ENCODE measurements around the gene FER. TPM values are rescaled to one million over a fixed set of nuclear protein-coding genes. Genes with fewer than 3 reads are reported as not detected.

Gene FER
- polyA plus RNA-seq, 1 of the 3 experiments (the other 2 are of a cell fraction) = 1.8 TPM

DNA sequence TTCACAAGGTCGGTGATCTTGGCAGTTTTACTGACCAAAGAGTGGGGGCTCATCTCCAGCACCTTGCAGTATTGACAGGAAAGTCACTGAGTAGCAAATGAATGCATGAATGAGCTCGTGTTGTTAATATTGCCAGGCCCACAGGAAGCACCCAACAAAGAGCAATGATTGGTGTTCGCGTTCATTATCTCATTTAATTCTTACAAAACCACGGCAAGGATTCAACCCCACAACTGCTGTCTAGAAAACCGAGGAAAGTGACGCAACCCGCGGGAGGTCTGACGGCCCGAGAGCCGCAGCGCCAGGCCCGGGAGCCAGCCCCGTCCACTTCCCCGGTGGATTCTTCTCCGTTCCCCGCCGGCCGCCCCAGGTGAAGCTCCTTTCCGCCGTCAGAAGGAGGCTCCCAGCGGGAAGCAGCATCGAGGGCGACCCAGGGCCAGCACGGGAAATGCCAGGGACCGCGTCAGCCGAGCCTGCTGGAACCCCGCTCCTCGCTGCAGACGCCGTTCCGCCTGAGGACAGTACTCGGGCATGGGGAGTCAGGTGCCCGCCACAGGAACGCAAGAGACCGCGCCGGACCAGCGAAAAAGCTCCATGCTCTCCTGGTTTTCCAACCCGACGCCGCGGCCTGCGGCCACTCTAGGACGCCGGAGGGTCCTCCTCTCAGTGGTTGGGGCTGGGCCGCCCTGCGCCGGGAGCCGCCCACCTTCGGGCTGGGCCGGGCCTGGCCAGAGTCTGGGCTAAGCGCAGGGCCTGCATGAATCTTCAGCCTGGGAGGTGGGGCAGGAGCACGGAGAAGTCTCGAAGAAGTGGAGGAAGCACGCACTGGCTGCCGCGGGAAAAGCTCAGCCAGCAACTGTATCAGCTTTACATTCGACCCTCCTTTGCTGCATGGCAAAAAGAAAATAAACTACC lies 19.8 kb upstream of the FER start (continued):
- TF ChIP-seq, protein P1, sequence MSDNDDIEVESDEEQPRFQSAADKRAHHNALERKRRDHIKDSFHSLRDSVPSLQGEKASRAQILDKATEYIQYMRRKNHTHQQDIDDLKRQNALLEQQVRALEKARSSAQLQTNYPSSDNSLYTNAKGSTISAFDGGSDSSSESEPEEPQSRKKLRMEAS (IDR thresholded peaks at IDR 0.05; ENCODE audit: low read depth) = peak; percentile 95
- TF ChIP-seq, protein P2, sequence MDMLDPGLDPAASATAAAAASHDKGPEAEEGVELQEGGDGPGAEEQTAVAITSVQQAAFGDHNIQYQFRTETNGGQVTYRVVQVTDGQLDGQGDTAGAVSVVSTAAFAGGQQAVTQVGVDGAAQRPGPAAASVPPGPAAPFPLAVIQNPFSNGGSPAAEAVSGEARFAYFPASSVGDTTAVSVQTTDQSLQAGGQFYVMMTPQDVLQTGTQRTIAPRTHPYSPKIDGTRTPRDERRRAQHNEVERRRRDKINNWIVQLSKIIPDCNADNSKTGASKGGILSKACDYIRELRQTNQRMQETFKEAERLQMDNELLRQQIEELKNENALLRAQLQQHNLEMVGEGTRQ (IDR thresholded peaks at IDR 0.05; ENCODE audit: borderline replicate concordance, low read depth, low read length) = no peak
- peak; percentile 33; the same call in 1 of the 2 replicates for TF ChIP-seq RCOR1 (IDR thresholded peaks at IDR 0.05; ENCODE audit: low read length)
- peak; percentile 66; the same call in 1 of the 2 replicates for TF ChIP-seq YY1 (IDR thresholded peaks at IDR 0.05; ENCODE audit: low read depth)
- TF ChIP-seq, protein P3, sequence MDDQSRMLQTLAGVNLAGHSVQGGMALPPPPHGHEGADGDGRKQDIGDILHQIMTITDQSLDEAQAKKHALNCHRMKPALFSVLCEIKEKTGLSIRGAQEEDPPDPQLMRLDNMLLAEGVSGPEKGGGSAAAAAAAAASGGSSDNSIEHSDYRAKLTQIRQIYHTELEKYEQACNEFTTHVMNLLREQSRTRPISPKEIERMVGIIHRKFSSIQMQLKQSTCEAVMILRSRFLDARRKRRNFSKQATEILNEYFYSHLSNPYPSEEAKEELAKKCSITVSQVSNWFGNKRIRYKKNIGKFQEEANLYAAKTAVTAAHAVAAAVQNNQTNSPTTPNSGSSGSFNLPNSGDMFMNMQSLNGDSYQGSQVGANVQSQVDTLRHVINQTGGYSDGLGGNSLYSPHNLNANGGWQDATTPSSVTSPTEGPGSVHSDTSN (IDR thresholded peaks at IDR 0.05) = no peak
- peak; percentile 26; the same call in 1 of the 2 replicates for TF ChIP-seq GABPA (IDR thresholded peaks at IDR 0.05; ENCODE audit: low read depth)
- TF ChIP-seq, protein P4, sequence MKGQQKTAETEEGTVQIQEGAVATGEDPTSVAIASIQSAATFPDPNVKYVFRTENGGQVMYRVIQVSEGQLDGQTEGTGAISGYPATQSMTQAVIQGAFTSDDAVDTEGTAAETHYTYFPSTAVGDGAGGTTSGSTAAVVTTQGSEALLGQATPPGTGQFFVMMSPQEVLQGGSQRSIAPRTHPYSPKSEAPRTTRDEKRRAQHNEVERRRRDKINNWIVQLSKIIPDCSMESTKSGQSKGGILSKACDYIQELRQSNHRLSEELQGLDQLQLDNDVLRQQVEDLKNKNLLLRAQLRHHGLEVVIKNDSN (IDR thresholded peaks at IDR 0.05; ENCODE audit: borderline replicate concordance, low read depth) = no peak; the same call in 1 of the 2 replicates
- TF ChIP-seq TCF12 (IDR thresholded peaks at IDR 0.05) = 0 out of 2 replicates have a peak, but pooled peaks have one; percentile 32

DNA sequence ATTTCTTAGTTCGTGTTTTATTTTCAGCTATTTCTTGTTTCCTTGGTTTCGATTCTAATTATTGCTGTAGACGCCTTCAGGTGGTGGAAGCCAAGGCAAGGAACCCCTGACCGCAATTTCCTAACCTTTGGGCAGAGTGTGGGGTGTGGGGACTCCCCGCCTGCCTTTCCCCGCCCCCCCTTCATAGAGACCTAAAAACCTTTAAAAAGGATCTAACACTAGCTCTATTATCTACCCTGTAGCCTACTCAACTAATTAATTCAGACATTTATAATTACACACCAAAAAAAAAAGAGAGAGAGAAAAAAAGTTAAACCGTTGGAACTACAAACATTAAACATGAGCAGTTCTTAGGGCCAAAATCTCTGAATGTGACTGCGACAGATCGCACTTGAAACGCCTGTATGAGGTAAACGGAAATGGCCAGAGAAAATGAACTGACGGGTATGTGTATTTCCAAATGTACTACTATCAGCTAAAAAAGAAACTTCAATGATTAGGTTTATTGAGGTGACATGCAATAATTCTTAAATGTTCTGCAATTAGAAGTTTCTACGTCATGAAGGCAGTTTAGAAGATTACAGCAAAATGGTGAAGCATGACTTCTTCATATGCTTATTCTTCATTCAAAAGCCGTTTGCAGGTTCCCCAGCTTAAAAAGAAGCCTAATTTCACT lies 19.0 kb upstream of the FER start:
- peak overlapping the region; percentile 77 to 83 for H3K4me3 ChIP-seq (ENCODE audit: low read depth in 2 of 2, low read length in 1 of 2)
- no peaks in the 10 kb centered on the region for H3K9me3 ChIP-seq
- peak overlapping the region; percentile 80 for H3K9ac ChIP-seq
- ChIA-PET CTCF (interaction anchor here (0.7 to 2.0 kb wide), 6 partner anchors 13 to 468 kb away, joined by 3 to 10 read pairs (median 6); no protein-coding TSS in a partner anchor), POLR2A (interaction anchor here (0.7 to 3.0 kb wide), 8 partner anchors 10 to 681 kb away, joined by 3 to 24 read pairs (median 5); partner anchors contain the start of genes FER and PJA2)
- H3K4me1 ChIP-seq (ENCODE audit: control insufficient read depth in 1 of 2, insufficient read depth in 2 of 2, low read depth in 1 of 2, low read length in 1 of 2) = peaks cover 6 to 13% of the 10 kb centered on the region in 2 experiments; a peak in 3 of 4 replicates
- H3K79me2 ChIP-seq (ENCODE audit: insufficient read depth) = no peaks in the 10 kb centered on the region
- H3K27me3 ChIP-seq (ENCODE audit: insufficient read depth) = no peaks in the 10 kb centered on the region
- peak overlapping the region; percentile 98 for H2AFZ ChIP-seq (ENCODE audit: low read depth)
- H3F3A ChIP-seq (replicated peaks; ENCODE audit: insufficient read depth) = peaks cover 3% of the 10 kb centered on the region
- peak overlapping the region; percentile 86 for H3K4me2 ChIP-seq
- no peaks in the 10 kb centered on the region for H3K36me3 ChIP-seq (replicated peaks in 1 of 2; ENCODE audit: control insufficient read depth in 1 of 2, insufficient read depth in 2 of 2, low read length in 1 of 2)
- no peaks in the 10 kb centered on the region for H3K9me2 ChIP-seq
- 58% methylated on average over 14 of the region's 14 CpGs for WGBS (ENCODE audit: low lambda C conversion rate)
- peak overlapping the region; percentile 71 to 92 for H3K27ac ChIP-seq (ENCODE audit: low read depth in 2 of 2, low read length in 1 of 2)
- no peaks in the 10 kb centered on the region for H4K20me1 ChIP-seq (ENCODE audit: insufficient read depth)
- no peak for TF ChIP-seq RAD21 (IDR thresholded peaks at IDR 0.05; ENCODE audit: low read length)
- no peak for TF ChIP-seq SIN3A (IDR thresholded peaks at IDR 0.05; ENCODE audit: borderline replicate concordance, low read depth, low read length)
- TF ChIP-seq EP300 (IDR thresholded peaks at IDR 0.05; ENCODE audit: borderline replicate concordance in 1 of 2, low read depth in 1 of 2, low read length in 1 of 2) = 0 out of 4 replicates have a peak, but pooled peaks of 1 of the 2 experiments have one; percentile 0
- peak; percentile 31 for DNase-seq
